ENCODE data around the gene ZNF282.
"Not testable (repeated sequence)": the region's sequence is repeated elsewhere in the genome, so short reads cannot be mapped to it uniquely, and the experiment has no call there.

ZNF282 gene

GRCh38 chr7:149261316-149261828, 66.0 kb downstream of the ZNF282 start:
- in situ Hi-C loops (cut with HindIII; ENCODE audit: low sequenced_read_pairs): no loop called here
- TF ChIP-seq CTCF (IDR thresholded peaks at IDR 0.05; ENCODE audit: low read depth, low read length, missing control alignments): no peak
- H3K4me3 ChIP-seq (ENCODE audit: low read depth, low read length): peak overlapping the region; percentile 47
- DNase-seq (ENCODE audit: low read depth): peak; percentile 26

GRCh38 chr7:149261829-149262617, 66.7 kb downstream of the ZNF282 start, which contains the start of gene ZNF783:
ZNF783 (plus strand) TSS chr7:149262196; CDS start chr7:149262334, 138 bp downstream.
- peak; percentile 46 for TF ChIP-seq CTCF (IDR thresholded peaks at IDR 0.05; ENCODE audit: low read depth, low read length, missing control alignments)
- peak; percentile 68 for DNase-seq (ENCODE audit: low read depth)
- peak within 1 kb of the TSS; percentile 47 for H3K4me3 ChIP-seq (ENCODE audit: low read depth, low read length)
- in situ Hi-C loops (cut with HindIII; ENCODE audit: low sequenced_read_pairs): no loop called here

GRCh38 chr7:149266451-149266850, 71.1 kb downstream of the ZNF282 start:
- DNase-seq (ENCODE audit: low read depth): no peak
- no peak for TF ChIP-seq CTCF (IDR thresholded peaks at IDR 0.05; ENCODE audit: low read depth, low read length, missing control alignments)
- no peak overlapping the region for H3K4me3 ChIP-seq (ENCODE audit: low read depth, low read length)
- in situ Hi-C loops (cut with HindIII; ENCODE audit: low sequenced_read_pairs): no loop called here

- no peak for TF ChIP-seq CTCF (IDR thresholded peaks at IDR 0.05; ENCODE audit: low read depth, low read length, missing control alignments)
- DNase-seq (ENCODE audit: low read depth): no peak
- in situ Hi-C loops (cut with HindIII; ENCODE audit: low sequenced_read_pairs): no loop called here
- H3K4me3 ChIP-seq (ENCODE audit: low read depth, low read length): no peak overlapping the region
These were observed 72.4 kb downstream of the ZNF282 start for GRCh38 chr7:149267733-149268132.

- H3K4me3 ChIP-seq (ENCODE audit: low read depth, low read length); DNase-seq (ENCODE audit: low read depth); in situ Hi-C loops (cut with HindIII; ENCODE audit: low sequenced_read_pairs): not testable (repeated sequence)
These were observed 79.1 kb downstream of the ZNF282 start for GRCh38 chr7:149274424-149274823.
